ENCODE data around the gene UVSSA.
"Not testable (repeated sequence)": the region's sequence is repeated elsewhere in the genome, so short reads cannot be mapped to it uniquely, and the experiment has no call there.

Gene UVSSA

GRCh38 chr4:1317177-1318045, 29.6 kb upstream of the UVSSA start:
- no peak for DNase-seq

DNA sequence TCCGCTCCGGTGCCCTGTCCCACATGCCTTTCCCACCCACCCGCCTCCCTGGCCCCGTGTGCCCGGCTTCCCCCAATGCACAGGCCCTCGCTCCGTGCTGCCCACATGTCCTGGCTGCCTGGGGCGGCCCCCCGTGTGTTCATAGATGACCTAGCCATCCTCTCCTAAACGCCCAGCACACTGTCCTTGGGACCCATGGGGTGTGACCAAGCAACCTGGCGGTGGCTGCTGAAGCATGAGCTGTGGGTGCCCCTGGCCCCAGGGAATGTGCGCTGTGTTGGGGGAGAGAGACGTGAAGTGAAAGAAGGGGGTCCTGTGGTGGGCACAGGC, 29.0 kb upstream of the UVSSA start:
- DNase-seq = no peak

GRCh38 chr4:1318488-1319213, 28.4 kb upstream of the UVSSA start:
- no peak for DNase-seq

DNA sequence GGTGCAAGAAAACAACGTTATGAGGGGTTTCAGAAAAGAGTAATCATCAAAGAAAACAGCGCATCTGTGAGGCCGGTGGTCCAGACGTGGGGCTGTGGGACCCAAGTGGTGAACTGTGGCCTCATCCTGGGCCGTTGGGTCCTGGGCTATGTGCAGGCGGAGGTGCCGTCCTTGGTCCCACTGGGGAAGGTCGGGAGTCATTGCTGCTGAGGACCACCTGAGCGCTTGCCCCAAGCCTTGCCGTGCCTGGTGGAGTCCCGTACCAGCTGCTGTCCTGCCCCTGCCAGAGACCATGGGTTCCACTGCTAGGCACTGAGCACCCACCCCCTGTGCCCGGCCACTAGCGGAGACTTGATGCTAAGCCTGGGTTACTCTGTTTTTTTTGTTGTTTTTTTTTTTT, 25.5 kb upstream of the UVSSA start:
- no peak for DNase-seq

- DNase-seq = no peak
Measured at GRCh38 chr4:1321946-1322650, 24.9 kb upstream of the UVSSA start.

GRCh38 chr4:1323280-1323634, 23.8 kb upstream of the UVSSA start:
- no peak for DNase-seq

DNA sequence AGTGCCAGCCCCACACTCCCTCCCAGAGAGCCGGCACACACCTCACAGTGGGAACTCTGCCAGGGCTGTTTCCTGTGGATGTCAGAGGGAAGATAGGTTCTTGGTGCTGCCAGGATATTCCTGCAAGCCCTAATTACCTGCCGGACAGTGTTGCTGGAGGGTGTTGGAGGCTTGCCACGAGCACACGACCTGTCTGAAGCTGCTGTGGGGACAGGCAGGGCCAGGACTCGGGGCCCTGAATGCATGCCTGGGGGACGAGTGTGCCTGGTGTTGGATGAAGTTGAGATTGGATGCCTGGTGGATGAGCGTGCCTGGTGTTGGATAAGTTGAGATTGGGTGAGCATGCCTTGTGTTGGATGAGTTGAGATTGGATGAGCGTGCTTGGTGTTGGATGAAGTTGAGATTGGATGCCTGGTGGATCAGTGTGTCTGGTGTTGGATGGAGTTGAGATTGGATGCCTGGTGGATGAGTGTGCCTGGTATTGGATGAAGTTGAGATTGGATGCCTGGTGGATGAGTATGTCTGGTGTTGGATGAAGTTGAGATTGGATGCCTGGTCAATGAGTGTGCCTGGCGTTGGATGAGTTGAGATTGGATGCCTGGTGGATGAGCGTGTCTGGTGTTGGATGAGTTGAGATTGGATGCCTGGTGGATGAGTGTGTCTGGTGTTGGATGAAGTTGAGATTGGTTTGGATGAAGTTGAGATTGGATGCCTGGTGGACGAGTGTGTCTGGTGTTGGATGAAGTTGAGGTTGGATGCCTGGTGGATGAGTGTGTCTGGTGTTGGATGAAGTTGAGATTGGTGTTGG, 23.2 kb upstream of the UVSSA start:
- no peak for DNase-seq

GRCh38 chr4:1324443-1325175, 22.4 kb upstream of the UVSSA start:
- DNase-seq = not testable (repeated sequence)

GRCh38 chr4:1325176-1325480, 21.9 kb upstream of the UVSSA start:
- DNase-seq = no peak

DNA sequence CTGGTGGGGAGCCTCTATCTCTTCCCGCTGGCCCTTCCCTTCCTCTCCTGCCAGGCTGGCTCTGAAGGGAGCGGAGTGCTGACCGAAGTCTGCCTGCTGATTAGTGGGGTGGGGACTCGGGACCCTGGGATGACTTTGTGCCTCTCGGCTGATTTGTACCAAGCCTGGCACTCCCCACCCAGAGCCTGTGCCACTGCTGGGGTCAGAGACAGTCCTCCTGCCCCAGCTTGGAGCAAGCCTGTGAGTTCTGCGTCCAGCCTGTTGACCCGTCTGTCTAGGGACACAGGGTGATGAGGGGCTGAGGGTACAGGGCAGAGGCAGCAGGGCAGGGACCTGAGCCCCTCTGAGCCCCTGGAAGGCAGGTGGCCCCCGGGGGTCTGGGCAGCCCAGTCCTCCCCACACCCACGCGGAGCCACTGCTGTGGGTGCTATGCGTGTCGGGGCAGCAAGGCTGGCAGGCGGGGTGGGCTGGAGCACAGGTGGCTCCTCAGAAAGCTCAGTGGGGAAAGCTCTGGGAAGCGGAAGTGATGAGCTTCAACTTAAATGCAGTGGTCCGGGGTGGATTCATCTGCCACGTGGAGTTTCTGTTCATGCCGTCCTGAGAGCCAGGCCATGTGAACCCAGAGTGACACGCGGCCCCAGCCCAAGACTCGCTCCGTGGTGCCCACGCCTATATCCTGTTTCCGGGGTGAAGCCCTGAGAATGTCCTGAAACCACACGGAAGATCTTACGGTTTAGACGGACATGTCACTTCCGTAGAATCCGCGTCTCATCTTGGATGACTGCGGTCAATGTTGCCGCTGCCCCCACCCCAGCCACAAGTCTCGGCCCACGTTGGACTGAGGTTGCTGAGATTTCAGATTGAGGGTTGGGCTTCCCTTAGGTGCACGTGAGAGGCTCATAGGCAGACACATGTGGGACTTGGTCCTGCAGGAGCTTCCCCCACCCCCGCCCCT, 21.1 kb upstream of the UVSSA start:
- DNase-seq = no peak

DNA sequence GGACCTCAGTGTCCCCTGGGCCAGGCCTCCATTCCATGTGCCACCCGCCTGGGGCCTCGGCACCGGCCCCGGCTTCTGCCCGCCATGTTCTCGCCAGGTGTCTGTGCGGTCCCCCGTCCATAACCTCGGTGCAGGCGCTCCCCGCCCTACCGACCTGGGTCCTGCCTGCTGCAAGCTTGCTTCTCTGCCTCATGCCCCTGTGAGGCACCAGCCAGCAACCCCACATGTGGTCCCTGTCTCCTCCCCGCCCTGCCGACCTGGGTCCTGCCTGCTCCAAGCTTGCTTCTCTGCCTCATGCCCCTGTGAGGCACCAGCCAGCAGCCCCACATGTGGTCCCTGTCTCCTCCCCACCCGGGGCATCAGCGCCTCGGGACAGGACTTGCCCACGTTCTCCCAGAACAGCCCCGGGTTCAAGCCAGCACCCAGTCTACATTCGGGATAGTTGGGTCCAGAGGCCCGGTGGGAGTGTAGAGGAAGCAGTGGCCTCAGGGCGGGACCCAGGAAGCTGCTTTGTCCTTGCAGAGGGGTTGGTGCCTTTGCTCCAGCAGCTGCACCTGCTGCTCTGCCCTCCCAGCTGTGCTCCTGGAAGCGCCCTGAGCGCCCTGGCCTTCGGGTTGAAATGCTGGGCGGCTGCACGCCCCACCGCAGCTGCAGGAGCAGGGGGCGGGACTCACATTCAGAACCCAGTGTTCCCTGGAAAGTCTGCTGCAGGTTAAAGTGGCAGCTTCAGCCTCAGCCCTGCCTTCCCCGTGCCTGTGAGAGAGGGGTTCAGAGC, 20.1 kb upstream of the UVSSA start:
- no peak for DNase-seq

DNA sequence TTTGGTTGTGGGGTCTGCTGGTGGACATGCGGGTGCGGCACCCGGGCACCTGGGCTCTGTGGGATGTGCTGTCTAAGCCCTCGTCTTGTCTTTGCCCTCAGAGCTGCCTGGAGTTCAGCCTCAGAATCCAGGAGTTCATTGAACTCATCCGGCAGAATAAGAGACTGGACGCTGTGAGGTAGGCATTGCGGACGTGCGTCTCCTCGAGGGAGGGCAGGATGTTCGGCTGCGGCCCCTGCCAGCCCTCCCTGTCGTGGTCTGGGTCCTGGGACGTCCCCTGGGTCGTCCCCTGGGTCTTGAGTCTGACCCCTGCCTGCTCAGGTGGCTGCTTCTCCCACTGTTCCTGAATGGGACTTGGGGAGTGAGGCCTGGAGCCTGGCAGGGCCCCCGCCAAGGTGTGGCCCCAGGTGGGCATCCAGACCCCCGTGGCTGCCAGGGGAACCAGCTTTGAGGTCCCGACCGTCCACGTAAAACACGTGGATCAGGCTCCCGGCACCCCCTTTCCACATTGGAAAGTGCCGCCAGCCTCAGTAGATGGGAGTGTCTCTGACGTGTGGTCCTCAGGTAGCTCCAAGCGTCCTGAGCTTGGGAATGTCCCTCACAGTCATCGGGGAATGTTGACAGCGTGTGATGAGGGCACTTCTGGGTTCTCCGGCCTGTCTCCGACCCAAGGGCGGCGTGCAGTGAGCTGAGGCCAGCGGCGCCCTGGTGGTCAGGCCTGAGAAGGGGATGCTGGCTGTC, 19.3 kb upstream of the UVSSA start:
- DNase-seq = no peak

- DNase-seq = no peak
Measured at GRCh38 chr4:1328267-1329155, 18.5 kb upstream of the UVSSA start.

DNA sequence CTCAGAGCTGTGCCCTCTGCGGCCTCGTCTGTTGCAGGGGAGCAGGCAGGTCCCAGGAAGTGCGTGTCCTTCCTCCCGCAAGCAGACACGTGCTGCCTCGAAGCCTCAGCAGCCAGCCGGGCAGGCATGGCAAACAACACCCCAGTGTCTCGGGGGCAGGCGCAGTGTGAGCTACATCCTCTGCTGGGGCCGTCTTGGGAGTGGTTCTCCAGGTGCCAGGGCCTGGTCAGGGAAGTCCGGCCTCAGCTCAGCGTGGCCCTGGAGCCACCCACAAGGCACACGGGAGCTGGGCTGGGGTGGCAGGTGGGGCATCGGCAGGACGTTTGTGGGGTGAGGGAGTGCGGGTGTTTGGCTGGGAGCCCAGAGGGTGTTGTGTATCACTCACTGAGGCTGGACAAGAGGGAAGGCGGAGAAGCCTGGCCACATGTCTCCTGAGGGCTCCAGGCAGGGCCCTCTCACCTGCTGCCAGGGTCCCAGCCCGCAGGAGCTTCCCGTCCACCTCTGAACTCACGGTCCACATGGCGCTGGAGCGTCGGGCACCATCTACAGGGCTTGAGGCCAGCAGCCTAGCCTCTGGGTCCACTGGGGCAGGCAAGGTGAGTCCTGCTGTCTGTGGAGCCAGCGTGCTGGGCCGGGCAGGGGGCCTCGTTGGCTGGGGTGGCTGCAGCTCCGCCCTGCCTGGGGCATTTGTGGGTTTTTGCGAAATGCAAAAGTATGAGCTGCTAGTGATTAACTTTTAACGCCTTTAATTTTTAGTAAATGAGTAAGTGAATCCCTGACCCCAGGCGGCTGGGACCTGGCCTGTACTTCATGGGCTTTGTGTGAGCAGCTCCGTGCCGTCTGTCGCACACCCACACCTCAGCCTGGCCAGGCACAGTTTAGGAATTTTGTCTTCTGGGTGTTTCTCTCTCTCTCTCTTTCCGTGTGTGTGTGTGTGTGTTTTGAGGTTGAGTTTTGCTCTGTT, 17.3 kb upstream of the UVSSA start:
- no peak for DNase-seq

DNA sequence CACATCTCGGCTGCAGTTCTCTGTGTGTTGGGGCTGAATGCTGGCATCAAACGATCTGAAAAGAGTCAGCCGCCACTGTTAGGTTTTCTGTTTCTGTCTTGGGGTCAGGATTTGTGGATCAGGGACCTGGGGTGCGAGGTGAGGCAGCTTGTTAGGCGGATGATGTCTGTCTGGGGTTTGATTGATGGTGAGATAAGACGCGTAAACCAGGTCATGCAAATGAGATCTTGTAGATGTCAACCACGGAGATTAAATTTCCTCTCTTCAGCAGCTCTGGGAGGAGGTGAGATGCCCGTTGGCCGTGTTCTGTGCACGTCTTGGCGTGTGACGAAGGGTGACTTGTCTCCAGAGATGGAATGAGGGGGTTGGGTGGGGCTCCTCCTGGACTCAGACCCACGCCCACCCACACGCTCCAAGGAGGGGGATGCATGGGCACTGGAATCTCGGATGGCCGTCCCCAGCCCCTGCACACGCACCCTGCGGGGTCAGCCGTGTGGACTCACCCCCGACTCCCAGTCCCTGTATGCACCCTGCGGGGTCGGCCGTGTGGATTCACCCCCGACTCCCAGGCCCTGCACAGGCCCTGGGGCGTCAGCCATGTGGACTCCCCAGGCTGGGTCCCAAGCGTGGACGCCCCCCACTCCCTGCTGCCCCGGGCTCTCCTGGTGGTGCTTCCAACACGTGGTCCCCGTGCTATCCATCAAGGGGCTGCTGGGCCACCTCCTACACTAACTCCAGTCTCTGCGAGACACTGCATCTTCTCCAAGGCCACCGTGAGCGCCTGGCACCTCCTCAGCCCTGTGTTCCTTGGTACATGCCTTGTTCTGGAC, 16.0 kb upstream of the UVSSA start:
- no peak for DNase-seq

DNA sequence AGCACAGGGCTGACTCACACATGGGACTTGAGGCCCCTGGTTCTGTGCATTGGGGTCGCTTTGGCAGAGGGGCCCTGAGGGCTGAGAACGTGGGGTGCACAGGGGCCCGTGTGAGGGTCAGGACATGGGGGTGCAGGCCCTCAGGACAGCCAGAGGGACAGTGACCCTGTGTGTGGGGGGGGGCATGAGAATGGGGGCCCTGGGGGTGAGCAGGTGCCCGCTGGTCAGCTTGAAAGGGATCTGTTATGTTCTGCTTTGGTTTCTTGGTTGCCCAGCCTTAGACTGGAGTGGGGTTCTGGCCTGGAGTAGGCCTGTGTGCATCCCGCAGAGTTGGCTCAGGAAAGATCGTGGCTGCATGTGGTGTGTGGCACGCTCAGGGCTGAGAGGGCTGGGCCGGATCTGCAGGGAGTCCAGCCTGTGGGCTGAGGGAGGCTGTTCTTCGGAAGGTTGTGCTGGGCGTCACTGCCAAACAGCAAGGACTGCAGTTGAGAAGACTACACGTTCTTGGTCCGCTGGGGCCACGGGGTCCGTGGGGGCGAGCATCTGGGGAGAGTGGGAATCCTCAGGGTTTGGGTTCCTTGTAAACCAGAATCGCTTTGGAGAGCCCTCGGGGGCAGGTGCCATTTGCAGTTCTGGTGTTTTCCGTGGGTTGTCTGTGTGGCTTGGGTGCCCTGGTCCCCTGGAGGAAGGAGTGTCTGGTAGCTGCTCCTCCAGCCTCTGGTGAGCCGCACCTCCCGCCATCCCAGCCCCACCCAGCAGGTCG, 15.2 kb upstream of the UVSSA start:
- DNase-seq = no peak
